Kidney (tissue), 14 donors: ENCODE data around the gene PPP2R2C. TPM values are rescaled to one million over a fixed set of nuclear protein-coding genes. Genes with fewer than 3 reads are reported as not detected.

ENCODE experiments used
- DNase-seq, 5 donors: peaks; one replicate each; pipeline ENCODE4 v3.0.0-alpha.2; 2013 to 2020
- FAIRE-seq: peaks from 2 replicates; lab custom pipeline; 2012; peaks lifted over from hg19 to GRCh38; lab: Jason Lieb, UNC
- H3K27ac ChIP-seq, 2 donors: one replicate each; pipeline ENCODE4 v1.7.0; 2013; ENCODE audit warnings: low read depth in 2 of 2, low read length in 2 of 2, inconsistent platforms in 1 of 2
- H3K27me3 ChIP-seq: one replicate; pipeline ENCODE4 v1.7.1; 2013; ENCODE audit warnings: low read length, inconsistent platforms; ENCODE audit not compliant: control insufficient read depth, insufficient read depth
- H3K36me3 ChIP-seq, 3 donors: one replicate each; pipeline versions ENCODE4 v1.7.0 to v1.7.1; 2013; ENCODE audit warnings: low read length in 3 of 3, control low read depth in 1 of 3, inconsistent platforms in 1 of 3; ENCODE audit not compliant: insufficient read depth in 3 of 3, control insufficient read depth in 2 of 3
- H3K4me1 ChIP-seq, 3 donors: one replicate each; pipeline versions ENCODE4 v1.7.0 to v1.7.1; 2013; ENCODE audit warnings: low read length in 3 of 3, inconsistent platforms in 1 of 3, low read depth in 1 of 3; ENCODE audit not compliant: control insufficient read depth in 2 of 3, insufficient read depth in 2 of 3
- H3K4me3 ChIP-seq, 3 donors: one replicate each; pipeline versions ENCODE4 v1.7.0 to v1.8.1; 2013; ENCODE audit warnings: low read length in 3 of 3, control low read depth in 1 of 3, inconsistent platforms in 1 of 3
- H3K9ac ChIP-seq, 3 donors: one replicate each; pipeline versions ENCODE4 v1.7.0 to v1.7.1; 2013; ENCODE audit warnings: low read length in 3 of 3, control low read depth in 1 of 3, inconsistent platforms in 1 of 3
- H3K9me3 ChIP-seq, 3 donors: one replicate each; pipeline versions ENCODE4 v1.7.0 to v1.7.1; 2013; ENCODE audit warnings: low read length in 3 of 3, control low read depth in 1 of 3, inconsistent platforms in 1 of 3; ENCODE audit not compliant: control insufficient read depth in 2 of 3, insufficient read depth in 1 of 3
- CTCF ChIP-seq: IDR thresholded peaks from 3 replicates; pipeline ENCODE4 v1.5.1; 2012; ENCODE audit warnings: mild to moderate bottlenecking, moderate library complexity, borderline replicate concordance; ENCODE audit not compliant: insufficient read depth; ENCODE audit errors: extremely low read depth
- intact Hi-C: fragments of 100-400 bp; cut with DNase I; formaldehyde crosslinking; loops from one replicate; pipeline ENCODE4 v1.11.1; 2022
- polyA plus RNA-seq: library from polyadenylated mRNA; stranded (reverse); fragments of 350-450 nt; fragmentation: Illumina TruSeq; extraction: RNeasy Lipid Tissue Mini Kit (QIAGEN cat#74804); gene quantifications from one replicate; pipeline ENCODE4 v1.2.3, GENCODE V29; 2014; ENCODE audit warnings: low read depth, low replicate concordance; ENCODE audit not compliant: insufficient read depth
- total RNA-seq: library from RNA; stranded (reverse); fragmentation: NEBNext Ultra II Directional; extraction: Animal tissue kit (Norgen Biotek cat#: 25700); gene quantifications from one replicate; pipeline ENCODE4 v1.2.1, GENCODE V29; 2021
- donor health status: control.
- donor health status: control.
- donor health status: control.
- donor health status: control.
- donor health status: control.
- donor health status: DM: yes; HTN: yes; CAD: no.
- donor health status: Normal renal cell carcinoma (clear cell type).

PPP2R2C gene
- total and polyA plus RNA-seq, 2 donors from 2014 or later, result 0.39 to 0.82 TPM

- peaks cover 0 to 5% (median 0%) of the 10 kb centered on the region in 3 donors for H3K4me1 ChIP-seq
- no peak for TF ChIP-seq CTCF
- H3K4me3 ChIP-seq, result no peak overlapping the region
- DNase-seq, result peak in 1 of 5 donors; percentile 2
- no peak overlapping the region for H3K9ac ChIP-seq
- no peaks in the 10 kb centered on the region for H3K9me3 ChIP-seq
- FAIRE-seq, result no peak
- intact Hi-C loops, result no loop called here
- peaks cover 16% of the 10 kb centered on the region for H3K27me3 ChIP-seq
- no peak overlapping the region for H3K27ac ChIP-seq
- H3K36me3 ChIP-seq, result no peaks in the 10 kb centered on the region
These were observed 6.5 kb downstream of the PPP2R2C start for GRCh38 chr4:6465955-6466354.

- intact Hi-C loops, result no loop called here
- no peak for FAIRE-seq
These were observed 7.4 kb downstream of the PPP2R2C start for GRCh38 chr4:6464842-6465588.

GRCh38 chr4:6463311-6464289 lies 8.8 kb downstream of the PPP2R2C start:
- H3K4me1 ChIP-seq, result no peaks in the 10 kb centered on the region
- H3K36me3 ChIP-seq, result no peaks in the 10 kb centered on the region
- FAIRE-seq, result no peak
- no peak overlapping the region for H3K9ac ChIP-seq
- H3K4me3 ChIP-seq, result no peak overlapping the region
- H3K27me3 ChIP-seq, result peaks cover 2% of the 10 kb centered on the region
- TF ChIP-seq CTCF, result no peak
- intact Hi-C loops, result no loop called here
- peak in 1 of 5 donors; percentile 4 for DNase-seq
- no peak overlapping the region for H3K27ac ChIP-seq
- peaks cover 0 to 8% (median 2%) of the 10 kb centered on the region in 3 donors for H3K9me3 ChIP-seq

More at GRCh38 chr4:6464842-6465588, 7.4 kb downstream of the PPP2R2C start:
- Histone ChIP-seq H3K9ac (no peak overlapping the region), H3K4me3 (no peak overlapping the region), H3K27ac (no peak overlapping the region), H3K4me1 (no peaks in the 10 kb centered on the region), H3K27me3 (peaks cover 12% of the 10 kb centered on the region), H3K36me3 (no peaks in the 10 kb centered on the region), H3K9me3 (no peaks in the 10 kb centered on the region)
- no peak for TF ChIP-seq CTCF
- peak in 1 of 5 donors; percentile 5 for DNase-seq
